GM06990 (cell line): Measurements from ENCODE around the gene TNFRSF12A.

ENCODE experiments used
- DNase-seq: peaks from one replicate; pipeline ENCODE4 v3.0.0-alpha.2; 2011; ENCODE audit not compliant: insufficient read length; ENCODE audit errors: extremely low read depth
- H3K27me3 ChIP-seq: replicated peaks from 2 replicates; pipeline ENCODE4 v1.6.0; 2011; ENCODE audit warnings: low read length; ENCODE audit not compliant: control insufficient read depth, insufficient read depth
- H3K36me3 ChIP-seq: 2 replicates; pipeline ENCODE4 v1.5.1; 2011; ENCODE audit warnings: low read length; ENCODE audit not compliant: control insufficient read depth, insufficient read depth
- H3K4me3 ChIP-seq: replicated peaks from 2 replicates; pipeline ENCODE4 v1.5.1; 2011; ENCODE audit warnings: low read depth, mild to moderate bottlenecking, control low read depth, low read length
- TF ChIP-seq, protein P1 (sequence below): IDR thresholded peaks from 2 replicates; pipeline ENCODE4 v1.5.1; 2011; ENCODE audit warnings: low read length, control low read depth, mild to moderate bottlenecking, inconsistent platforms; ENCODE audit not compliant: insufficient read depth, poor library complexity, severe bottlenecking

Gene TNFRSF12A

DNA sequence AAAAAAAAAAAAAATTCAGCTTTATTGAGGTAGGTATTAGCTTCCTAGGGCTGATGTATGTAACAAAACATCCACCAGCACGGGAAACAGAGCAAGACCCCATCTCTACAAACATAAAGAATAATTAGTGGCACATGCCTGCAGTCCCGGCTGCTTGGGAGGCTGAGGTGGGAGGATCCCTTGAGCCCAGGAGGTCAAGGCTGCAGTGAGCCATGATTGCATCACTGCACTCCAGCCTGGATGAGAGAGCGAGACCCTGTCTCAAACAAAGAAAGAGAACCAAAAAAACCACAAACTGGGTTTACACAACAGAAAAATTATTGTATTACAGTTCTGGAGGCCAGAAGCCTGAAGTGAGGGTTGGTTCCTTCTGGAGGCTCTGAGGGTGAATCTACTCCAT, 22.2 kb downstream of the TNFRSF12A start:
- no peak for DNase-seq
- Histone ChIP-seq H3K36me3 (no peaks in the 10 kb centered on the region), H3K27me3 (peaks cover 4% of the 10 kb centered on the region; the same call in 1 of the 2 replicates), H3K4me3 (no peak overlapping the region)
- TF ChIP-seq, protein P1, sequence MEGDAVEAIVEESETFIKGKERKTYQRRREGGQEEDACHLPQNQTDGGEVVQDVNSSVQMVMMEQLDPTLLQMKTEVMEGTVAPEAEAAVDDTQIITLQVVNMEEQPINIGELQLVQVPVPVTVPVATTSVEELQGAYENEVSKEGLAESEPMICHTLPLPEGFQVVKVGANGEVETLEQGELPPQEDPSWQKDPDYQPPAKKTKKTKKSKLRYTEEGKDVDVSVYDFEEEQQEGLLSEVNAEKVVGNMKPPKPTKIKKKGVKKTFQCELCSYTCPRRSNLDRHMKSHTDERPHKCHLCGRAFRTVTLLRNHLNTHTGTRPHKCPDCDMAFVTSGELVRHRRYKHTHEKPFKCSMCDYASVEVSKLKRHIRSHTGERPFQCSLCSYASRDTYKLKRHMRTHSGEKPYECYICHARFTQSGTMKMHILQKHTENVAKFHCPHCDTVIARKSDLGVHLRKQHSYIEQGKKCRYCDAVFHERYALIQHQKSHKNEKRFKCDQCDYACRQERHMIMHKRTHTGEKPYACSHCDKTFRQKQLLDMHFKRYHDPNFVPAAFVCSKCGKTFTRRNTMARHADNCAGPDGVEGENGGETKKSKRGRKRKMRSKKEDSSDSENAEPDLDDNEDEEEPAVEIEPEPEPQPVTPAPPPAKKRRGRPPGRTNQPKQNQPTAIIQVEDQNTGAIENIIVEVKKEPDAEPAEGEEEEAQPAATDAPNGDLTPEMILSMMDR, result no peak

- TF ChIP-seq, protein P1, result no peak
- H3K36me3 ChIP-seq, result no peaks in the 10 kb centered on the region
- H3K4me3 ChIP-seq, result no peak overlapping the region
- DNase-seq, result no peak
- H3K27me3 ChIP-seq, result no peaks in the 10 kb centered on the region; the same call in 1 of the 2 replicates
Observed at GRCh38 chr16:3044708-3045107, 24.5 kb downstream of the TNFRSF12A start.

GRCh38 chr16:3045758-3046640, 25.8 kb downstream of the TNFRSF12A start, which contains the start of gene MMP25:
Gene MMP25 (plus strand): TSS chr16:3046561. CDS start chr16:3046918, 357 bp downstream.
- DNase-seq, result peak; percentile 54
- H3K4me3 ChIP-seq, result peak within 1 kb of the TSS; percentile 62
- no peaks in the 10 kb centered on the region for H3K36me3 ChIP-seq
- TF ChIP-seq, protein P1, result no peak
- no peaks in the 10 kb centered on the region; the same call in 1 of the 2 replicates for H3K27me3 ChIP-seq

GRCh38 chr16:3046641-3047386, 26.6 kb downstream of the TNFRSF12A start:
- TF ChIP-seq, protein P1, result no peak
- Histone ChIP-seq H3K36me3 (no peaks in the 10 kb centered on the region), H3K27me3 (no peaks in the 10 kb centered on the region; the same call in 1 of the 2 replicates), H3K4me3 (peak overlapping the region; percentile 62)
- DNase-seq, result no peak

DNA sequence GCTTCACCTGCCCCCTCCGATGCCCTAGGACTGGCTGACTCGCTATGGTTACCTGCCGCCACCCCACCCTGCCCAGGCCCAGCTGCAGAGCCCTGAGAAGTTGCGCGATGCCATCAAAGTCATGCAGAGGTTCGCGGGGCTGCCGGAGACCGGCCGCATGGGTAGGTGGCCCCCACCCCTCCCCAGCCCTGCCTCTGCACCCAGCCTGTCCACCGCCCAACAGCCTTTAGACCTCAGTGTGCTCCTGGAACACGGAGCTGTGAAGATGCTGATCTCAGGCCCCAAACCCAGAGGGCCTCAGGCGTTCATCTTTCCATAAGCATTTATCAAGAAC, 27.2 kb downstream of the TNFRSF12A start:
- TF ChIP-seq, protein P1, result no peak
- DNase-seq, result no peak
- H3K36me3 ChIP-seq, result no peaks in the 10 kb centered on the region
- no peak overlapping the region for H3K4me3 ChIP-seq
- H3K27me3 ChIP-seq, result no peaks in the 10 kb centered on the region; the same call in 1 of the 2 replicates
